Measurements from ENCODE around the gene MAMDC2.
"Not testable (repeated sequence)": the region's sequence is repeated elsewhere in the genome, so short reads cannot be mapped to it uniquely, and the experiment has no call there.

The MAMDC2 gene

GRCh38 chr9:70035691-70036090, 8.0 kb upstream of the MAMDC2 start:
- H3K4me1 ChIP-seq (ENCODE audit: control insufficient read depth in 2 of 2, insufficient read depth in 2 of 2, low read length in 2 of 2): no peaks in the 10 kb centered on the region
- no peak overlapping the region for H3K27ac ChIP-seq (ENCODE audit: low read depth in 2 of 2, low read length in 2 of 2)
- H3K36me3 ChIP-seq (ENCODE audit: control insufficient read depth in 2 of 2, insufficient read depth in 2 of 2, low read length in 2 of 2): no peaks in the 10 kb centered on the region
- H3K27me3 ChIP-seq (ENCODE audit: control insufficient read depth in 2 of 2, insufficient read depth in 2 of 2, low read length in 2 of 2): no peaks in the 10 kb centered on the region
- no peak overlapping the region for H3K4me3 ChIP-seq (ENCODE audit: low read length in 2 of 2)
- no peak overlapping the region for H3K9ac ChIP-seq (ENCODE audit: low read depth in 1 of 2, low read length in 2 of 2)
- no peaks in the 10 kb centered on the region for H3K9me3 ChIP-seq (ENCODE audit: control insufficient read depth in 2 of 2, low read length in 2 of 2)

GRCh38 chr9:70036641-70037040, 7.0 kb upstream of the MAMDC2 start:
- Histone ChIP-seq H3K4me1 (ENCODE audit: control insufficient read depth in 2 of 2, insufficient read depth in 2 of 2, low read length in 2 of 2) (no peaks in the 10 kb centered on the region), H3K27me3 (ENCODE audit: control insufficient read depth in 2 of 2, insufficient read depth in 2 of 2, low read length in 2 of 2) (no peaks in the 10 kb centered on the region), H3K9ac (ENCODE audit: low read depth in 1 of 2, low read length in 2 of 2) (no peak overlapping the region), H3K9me3 (ENCODE audit: control insufficient read depth in 2 of 2, low read length in 2 of 2) (no peaks in the 10 kb centered on the region), H3K27ac (ENCODE audit: low read depth in 2 of 2, low read length in 2 of 2) (no peak overlapping the region), H3K4me3 (ENCODE audit: low read length in 2 of 2) (no peak overlapping the region), H3K36me3 (ENCODE audit: control insufficient read depth in 2 of 2, insufficient read depth in 2 of 2, low read length in 2 of 2) (no peaks in the 10 kb centered on the region)

GRCh38 chr9:70038171-70038621, 5.5 kb upstream of the MAMDC2 start:
- H3K4me3 ChIP-seq (ENCODE audit: low read length in 2 of 2); H3K9me3 ChIP-seq (ENCODE audit: control insufficient read depth in 2 of 2, low read length in 2 of 2); H3K27me3 ChIP-seq (ENCODE audit: control insufficient read depth in 2 of 2, insufficient read depth in 2 of 2, low read length in 2 of 2); H3K9ac ChIP-seq (ENCODE audit: low read depth in 1 of 2, low read length in 2 of 2); H3K4me1 ChIP-seq (ENCODE audit: control insufficient read depth in 2 of 2, insufficient read depth in 2 of 2, low read length in 2 of 2); H3K27ac ChIP-seq (ENCODE audit: low read depth in 2 of 2, low read length in 2 of 2); H3K36me3 ChIP-seq (ENCODE audit: control insufficient read depth in 2 of 2, insufficient read depth in 2 of 2, low read length in 2 of 2): not testable (repeated sequence)

GRCh38 chr9:70040376-70040903, 3.2 kb upstream of the MAMDC2 start:
- Histone ChIP-seq H3K27me3 (ENCODE audit: control insufficient read depth in 2 of 2, insufficient read depth in 2 of 2, low read length in 2 of 2) (peaks cover 10 to 12% of the 10 kb centered on the region in 2 donors), H3K4me1 (ENCODE audit: control insufficient read depth in 2 of 2, insufficient read depth in 2 of 2, low read length in 2 of 2) (no peaks in the 10 kb centered on the region), H3K36me3 (ENCODE audit: control insufficient read depth in 2 of 2, insufficient read depth in 2 of 2, low read length in 2 of 2) (no peaks in the 10 kb centered on the region), H3K9ac (ENCODE audit: low read depth in 1 of 2, low read length in 2 of 2) (no peak overlapping the region), H3K4me3 (ENCODE audit: low read length in 2 of 2) (no peak overlapping the region), H3K27ac (ENCODE audit: low read depth in 2 of 2, low read length in 2 of 2) (no peak overlapping the region), H3K9me3 (ENCODE audit: control insufficient read depth in 2 of 2, low read length in 2 of 2) (no peaks in the 10 kb centered on the region)

- peaks cover 10 to 14% of the 10 kb centered on the region in 2 donors for H3K27me3 ChIP-seq (ENCODE audit: control insufficient read depth in 2 of 2, insufficient read depth in 2 of 2, low read length in 2 of 2)
- H3K36me3 ChIP-seq (ENCODE audit: control insufficient read depth in 2 of 2, insufficient read depth in 2 of 2, low read length in 2 of 2): no peaks in the 10 kb centered on the region
- peak overlapping the region in 1 of 2 donors; percentile 64 for H3K4me3 ChIP-seq (ENCODE audit: low read length in 2 of 2)
- H3K4me1 ChIP-seq (ENCODE audit: control insufficient read depth in 2 of 2, insufficient read depth in 2 of 2, low read length in 2 of 2): peaks cover 0 to 3% of the 10 kb centered on the region in 2 donors
- H3K9ac ChIP-seq (ENCODE audit: low read depth in 1 of 2, low read length in 2 of 2): no peak overlapping the region
- peak overlapping the region; percentile 63 to 71 for H3K27ac ChIP-seq (ENCODE audit: low read depth in 2 of 2, low read length in 2 of 2)
- H3K9me3 ChIP-seq (ENCODE audit: control insufficient read depth in 2 of 2, low read length in 2 of 2): no peaks in the 10 kb centered on the region
Measured at GRCh38 chr9:70042461-70043215, 1.0 kb upstream of the MAMDC2 start.

GRCh38 chr9:70043285-70043684, 363 bp upstream of the MAMDC2 start:
- peaks cover 0 to 3% of the 10 kb centered on the region in 2 donors for H3K4me1 ChIP-seq (ENCODE audit: control insufficient read depth in 2 of 2, insufficient read depth in 2 of 2, low read length in 2 of 2)
- H3K27ac ChIP-seq (ENCODE audit: low read depth in 2 of 2, low read length in 2 of 2): peak overlapping the region; percentile 63 to 71
- peak overlapping the region in 1 of 2 donors; percentile 63 for H3K9ac ChIP-seq (ENCODE audit: low read depth in 1 of 2, low read length in 2 of 2)
- H3K4me3 ChIP-seq (ENCODE audit: low read length in 2 of 2): peak overlapping the region; percentile 64 to 69
- H3K27me3 ChIP-seq (ENCODE audit: control insufficient read depth in 2 of 2, insufficient read depth in 2 of 2, low read length in 2 of 2): peaks cover 10 to 14% of the 10 kb centered on the region in 2 donors
- no peaks in the 10 kb centered on the region for H3K9me3 ChIP-seq (ENCODE audit: control insufficient read depth in 2 of 2, low read length in 2 of 2)
- H3K36me3 ChIP-seq (ENCODE audit: control insufficient read depth in 2 of 2, insufficient read depth in 2 of 2, low read length in 2 of 2): no peaks in the 10 kb centered on the region

GRCh38 chr9:70044490-70045307, 1.1 kb downstream of the MAMDC2 start:
- Histone ChIP-seq H3K27ac (ENCODE audit: low read depth in 2 of 2, low read length in 2 of 2) (peak overlapping the region; percentile 63 to 71), H3K4me1 (ENCODE audit: control insufficient read depth in 2 of 2, insufficient read depth in 2 of 2, low read length in 2 of 2) (peaks cover 5 to 6% of the 10 kb centered on the region in 2 donors), H3K36me3 (ENCODE audit: control insufficient read depth in 2 of 2, insufficient read depth in 2 of 2, low read length in 2 of 2) (no peaks in the 10 kb centered on the region)

GRCh38 chr9:70045452-70045851, 1.8 kb downstream of the MAMDC2 start:
- Histone ChIP-seq H3K27me3 (ENCODE audit: control insufficient read depth in 2 of 2, insufficient read depth in 2 of 2, low read length in 2 of 2) (peaks cover 10 to 14% of the 10 kb centered on the region in 2 donors), H3K4me3 (ENCODE audit: low read length in 2 of 2) (peak overlapping the region; percentile 64 to 69), H3K27ac (ENCODE audit: low read depth in 2 of 2, low read length in 2 of 2) (peak overlapping the region; percentile 25 to 71), H3K36me3 (ENCODE audit: control insufficient read depth in 2 of 2, insufficient read depth in 2 of 2, low read length in 2 of 2) (no peaks in the 10 kb centered on the region), H3K9me3 (ENCODE audit: control insufficient read depth in 2 of 2, low read length in 2 of 2) (no peaks in the 10 kb centered on the region), H3K9ac (ENCODE audit: low read depth in 1 of 2, low read length in 2 of 2) (no peak overlapping the region), H3K4me1 (ENCODE audit: control insufficient read depth in 2 of 2, insufficient read depth in 2 of 2, low read length in 2 of 2) (peaks cover 5 to 6% of the 10 kb centered on the region in 2 donors)

More at GRCh38 chr9:70044490-70045307, 1.1 kb downstream of the MAMDC2 start:
- Histone ChIP-seq H3K9me3 (ENCODE audit: control insufficient read depth in 2 of 2, low read length in 2 of 2) (no peaks in the 10 kb centered on the region), H3K27me3 (ENCODE audit: control insufficient read depth in 2 of 2, insufficient read depth in 2 of 2, low read length in 2 of 2) (peaks cover 10 to 14% of the 10 kb centered on the region in 2 donors), H3K4me3 (ENCODE audit: low read length in 2 of 2) (peak overlapping the region; percentile 64 to 69), H3K9ac (ENCODE audit: low read depth in 1 of 2, low read length in 2 of 2) (peak overlapping the region; percentile 41 to 63)

GRCh38 chr9:70046274-70047070, 2.8 kb downstream of the MAMDC2 start:
- H3K27ac ChIP-seq (ENCODE audit: low read depth in 2 of 2, low read length in 2 of 2): peak overlapping the region; percentile 3 to 19
- H3K9me3 ChIP-seq (ENCODE audit: control insufficient read depth in 2 of 2, low read length in 2 of 2): no peaks in the 10 kb centered on the region
- H3K9ac ChIP-seq (ENCODE audit: low read depth in 1 of 2, low read length in 2 of 2): no peak overlapping the region
- H3K36me3 ChIP-seq (ENCODE audit: control insufficient read depth in 2 of 2, insufficient read depth in 2 of 2, low read length in 2 of 2): no peaks in the 10 kb centered on the region
- peaks cover 5 to 10% of the 10 kb centered on the region in 2 donors for H3K4me1 ChIP-seq (ENCODE audit: control insufficient read depth in 2 of 2, insufficient read depth in 2 of 2, low read length in 2 of 2)
- peaks cover 10 to 14% of the 10 kb centered on the region in 2 donors for H3K27me3 ChIP-seq (ENCODE audit: control insufficient read depth in 2 of 2, insufficient read depth in 2 of 2, low read length in 2 of 2)
- peak overlapping the region; percentile 30 to 69 for H3K4me3 ChIP-seq (ENCODE audit: low read length in 2 of 2)

Measured in mucosa of rectum (tissue), 2 donors.